Dermis microvascular lymphatic vessel endothelial cell (primary cell): ENCODE data around the gene CCDC88B. TPM values are rescaled to one million over a fixed set of nuclear protein-coding genes. Genes with fewer than 3 reads are reported as not detected.

ENCODE experiments used
- DNase-seq, 2 donors: peaks; one replicate each; pipeline versions ENCODE4 v3.0.0 to v3.0.0-alpha.2; 2010; ENCODE audit warnings: low read depth in 2 of 2
- total RNA-seq: library from RNA; depleted of rRNA; stranded (reverse); fragments of >200 nt; gene quantifications from 2 replicates; pipeline ENCODE4 v1.2.1, GENCODE V29; 2014

Gene CCDC88B
- total RNA-seq, 1 donor from 2014 or later, result 1.8 TPM

GRCh38 chr11:64381350-64381749 is 41.3 kb downstream of the CCDC88B start:
- DNase-seq, result no peak

- DNase-seq, result no peak
Measured at GRCh38 chr11:64382047-64382446, 42.0 kb downstream of the CCDC88B start.

- no peak for DNase-seq
Measured at GRCh38 chr11:64382586-64382985, 42.6 kb downstream of the CCDC88B start.

- no peak for DNase-seq
Measured at GRCh38 chr11:64383580-64383979, 43.6 kb downstream of the CCDC88B start.

- DNase-seq, result no peak
Measured at GRCh38 chr11:64384028-64384737, 44.2 kb downstream of the CCDC88B start.

- DNase-seq, result peak; percentile 18 to 60
Measured at GRCh38 chr11:64384981-64385944, 45.3 kb downstream of the CCDC88B start.

GRCh38 chr11:64385945-64386704 is 46.1 kb downstream of the CCDC88B start:
- DNase-seq, result no peak

- no peak for DNase-seq
Measured at GRCh38 chr11:64387916-64388315, 47.9 kb downstream of the CCDC88B start.

- DNase-seq, result no peak
Measured at GRCh38 chr11:64388894-64389293, 48.9 kb downstream of the CCDC88B start.

GRCh38 chr11:64389851-64390250 is 49.8 kb downstream of the CCDC88B start:
- no peak for DNase-seq

- DNase-seq, result no peak
Measured at GRCh38 chr11:64390558-64390957, 50.6 kb downstream of the CCDC88B start.

- DNase-seq, result no peak
Measured at GRCh38 chr11:64391839-64392238, 51.8 kb downstream of the CCDC88B start.

GRCh38 chr11:64395545-64396078 is 55.6 kb downstream of the CCDC88B start:
- DNase-seq, result no peak

GRCh38 chr11:64396079-64396591 is 56.1 kb downstream of the CCDC88B start:
- no peak for DNase-seq

GRCh38 chr11:64400102-64400501 is 60.1 kb downstream of the CCDC88B start:
- DNase-seq, result no peak

- DNase-seq, result no peak
Measured at GRCh38 chr11:64400667-64401066, 60.7 kb downstream of the CCDC88B start.

GRCh38 chr11:64401775-64402174 is 61.8 kb downstream of the CCDC88B start:
- DNase-seq, result no peak

- DNase-seq, result no peak
Measured at GRCh38 chr11:64403106-64403505, 63.1 kb downstream of the CCDC88B start.

- peak in 1 of 2 donors; percentile 4 for DNase-seq
Measured at GRCh38 chr11:64406221-64406946, 66.4 kb downstream of the CCDC88B start.
